HG02938 (cell line): ENCODE results near the gene CHN2.
A peak's percentile ranks its signal among the peaks of the same experiment; 100 is the strongest.

ENCODE experiments used
- ATAC-seq: cut with Tn5 transposase; IDR thresholded peaks from one replicate; pipeline ENCODE4 v1.9.1; 2021; ENCODE audit warnings: mild to moderate bottlenecking, moderate library complexity; ENCODE audit not compliant: unreplicated experiment

CHN2 gene

DNA sequence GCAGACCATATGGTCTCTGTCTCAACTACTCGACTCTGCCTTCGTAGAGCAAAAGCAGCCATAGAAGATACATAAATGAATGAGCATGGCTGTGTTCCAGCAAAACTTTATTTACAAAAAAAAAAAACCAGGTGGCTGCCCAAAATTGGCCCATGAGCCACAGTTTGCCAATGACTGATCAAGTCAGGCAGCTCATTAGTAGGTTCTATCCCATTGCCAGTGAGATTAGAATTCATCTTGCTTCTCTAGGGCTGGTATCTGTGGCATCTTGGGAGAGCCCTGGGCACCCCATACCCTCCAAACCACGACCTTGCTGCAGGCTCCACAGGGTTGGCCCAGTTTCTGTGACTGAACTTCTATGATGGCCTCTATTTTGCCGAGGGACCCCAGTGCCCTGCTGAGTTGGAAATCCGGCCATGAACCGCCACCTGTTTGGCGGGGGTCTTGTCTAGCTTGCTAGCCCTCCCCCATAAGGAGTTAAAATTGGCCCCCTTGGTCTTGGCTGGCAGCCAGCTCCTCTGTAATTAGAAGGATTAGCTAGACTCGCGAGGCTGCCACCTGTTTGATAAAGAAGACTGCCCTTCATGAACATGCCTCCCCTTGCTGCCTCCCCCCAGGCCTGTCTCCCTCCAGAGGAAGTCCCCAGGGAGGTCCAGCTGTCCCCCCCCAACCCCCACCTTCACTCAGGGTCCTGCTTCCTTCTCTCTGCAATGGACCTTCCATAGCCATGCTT, 83.9 kb downstream of the CHN2 start:
- no peak for ATAC-seq

- ATAC-seq: no peak
These were observed 87.4 kb downstream of the CHN2 start for GRCh38 chr7:29281782-29282541.

DNA sequence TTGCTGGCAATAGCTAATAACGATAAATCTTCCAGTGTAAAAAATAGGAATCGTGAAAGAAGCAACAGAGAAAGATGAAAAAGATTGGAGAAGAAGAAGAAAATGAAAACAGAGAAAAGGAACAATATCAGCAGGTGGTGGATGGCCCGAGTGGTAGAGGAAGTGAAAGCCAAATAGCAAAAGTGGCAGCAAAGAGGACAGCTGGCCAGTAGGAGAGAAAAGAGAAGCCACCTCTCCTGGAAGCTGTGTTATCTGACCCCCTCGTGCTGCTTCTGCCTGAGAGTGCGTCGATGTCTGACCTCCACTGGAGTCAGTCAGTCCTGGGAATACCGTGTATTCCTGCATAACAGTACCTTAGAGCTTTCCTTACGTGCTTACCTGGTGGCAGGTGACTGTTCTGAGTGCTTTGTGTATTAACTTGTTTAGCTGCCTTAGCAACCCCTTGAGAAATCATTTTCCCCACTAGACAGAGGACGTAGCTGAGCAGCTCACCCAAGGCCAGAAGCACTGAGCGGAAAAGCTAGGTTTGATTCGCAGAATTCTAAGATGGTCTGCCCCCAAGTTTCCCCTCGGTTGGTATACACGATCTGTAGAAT, 88.3 kb downstream of the CHN2 start:
- ATAC-seq: no peak

DNA sequence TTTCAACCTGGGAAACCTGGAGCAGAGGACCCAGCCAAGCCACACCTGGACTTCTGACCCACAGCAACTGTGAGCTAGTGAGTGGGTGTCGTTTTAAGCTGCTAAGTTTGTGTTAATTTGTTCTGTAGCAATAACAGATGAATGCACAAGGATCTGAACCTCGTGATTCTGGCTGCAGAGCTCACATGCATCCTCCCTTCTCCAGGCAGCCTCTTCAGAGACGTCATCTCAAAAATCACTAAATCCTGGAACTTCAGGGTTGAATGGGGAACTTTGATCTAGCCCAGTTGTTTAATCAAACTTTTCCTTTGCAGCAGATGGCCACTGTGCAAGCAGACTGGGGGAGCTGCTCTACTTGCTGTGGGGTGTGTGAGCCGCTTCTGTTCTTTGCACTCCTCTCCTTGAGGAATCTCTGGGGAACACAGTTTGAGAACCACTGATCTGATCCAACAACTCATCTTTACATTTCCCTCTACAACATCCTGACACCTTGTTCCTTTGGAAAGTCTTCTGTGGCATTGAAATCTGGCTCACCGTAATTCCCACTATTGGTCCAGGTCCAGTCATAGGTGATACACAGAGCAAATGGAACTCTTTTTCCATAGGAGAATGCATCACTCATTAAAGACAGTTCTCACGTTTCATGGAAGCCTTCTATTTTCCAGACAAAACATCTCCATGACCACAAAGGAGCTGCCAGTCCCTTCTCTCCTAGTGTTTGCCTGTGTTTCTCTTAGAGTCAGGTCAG, 90.3 kb downstream of the CHN2 start:
- ATAC-seq: no peak

GRCh38 chr7:29285444-29285793, 90.8 kb downstream of the CHN2 start:
- ATAC-seq: peak; percentile 48

DNA sequence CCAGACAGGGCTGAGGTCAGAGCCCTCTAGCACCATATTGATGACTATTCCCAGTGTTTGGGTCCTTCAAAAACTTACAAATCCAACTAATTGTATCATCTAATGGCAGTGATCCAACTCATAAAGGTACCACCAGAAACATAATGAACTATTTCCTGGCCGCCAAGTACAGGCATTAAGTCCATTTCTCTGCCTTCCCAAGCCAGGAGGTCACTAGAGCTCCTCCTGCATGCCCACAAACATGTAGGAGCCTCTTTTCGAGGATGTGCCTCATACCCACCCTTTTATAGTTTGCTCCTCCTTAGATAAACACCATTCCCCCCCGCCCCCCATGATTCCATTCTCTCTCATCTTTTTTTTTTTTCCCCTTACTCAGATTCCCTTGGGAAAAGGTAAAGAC, 91.3 kb downstream of the CHN2 start:
- ATAC-seq: no peak

DNA sequence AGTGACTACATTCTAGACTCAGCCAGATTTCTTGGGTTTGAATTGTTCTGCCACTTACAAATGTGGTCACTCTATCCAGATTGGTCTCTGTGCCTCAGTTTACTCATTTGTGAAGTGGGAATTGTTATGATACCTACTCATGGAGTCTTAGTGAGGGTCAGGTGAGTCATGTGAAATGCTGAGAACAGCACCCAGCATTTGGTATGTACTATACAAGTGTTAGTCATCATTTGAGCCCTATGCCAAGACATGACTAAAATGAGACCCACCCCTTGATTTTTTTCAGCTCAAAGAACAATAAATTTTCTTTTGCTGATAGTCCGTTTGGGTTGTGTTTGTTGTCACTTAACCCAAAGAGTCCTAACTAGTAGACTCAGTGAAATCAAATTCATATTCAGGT, 92.8 kb downstream of the CHN2 start:
- no peak for ATAC-seq

DNA sequence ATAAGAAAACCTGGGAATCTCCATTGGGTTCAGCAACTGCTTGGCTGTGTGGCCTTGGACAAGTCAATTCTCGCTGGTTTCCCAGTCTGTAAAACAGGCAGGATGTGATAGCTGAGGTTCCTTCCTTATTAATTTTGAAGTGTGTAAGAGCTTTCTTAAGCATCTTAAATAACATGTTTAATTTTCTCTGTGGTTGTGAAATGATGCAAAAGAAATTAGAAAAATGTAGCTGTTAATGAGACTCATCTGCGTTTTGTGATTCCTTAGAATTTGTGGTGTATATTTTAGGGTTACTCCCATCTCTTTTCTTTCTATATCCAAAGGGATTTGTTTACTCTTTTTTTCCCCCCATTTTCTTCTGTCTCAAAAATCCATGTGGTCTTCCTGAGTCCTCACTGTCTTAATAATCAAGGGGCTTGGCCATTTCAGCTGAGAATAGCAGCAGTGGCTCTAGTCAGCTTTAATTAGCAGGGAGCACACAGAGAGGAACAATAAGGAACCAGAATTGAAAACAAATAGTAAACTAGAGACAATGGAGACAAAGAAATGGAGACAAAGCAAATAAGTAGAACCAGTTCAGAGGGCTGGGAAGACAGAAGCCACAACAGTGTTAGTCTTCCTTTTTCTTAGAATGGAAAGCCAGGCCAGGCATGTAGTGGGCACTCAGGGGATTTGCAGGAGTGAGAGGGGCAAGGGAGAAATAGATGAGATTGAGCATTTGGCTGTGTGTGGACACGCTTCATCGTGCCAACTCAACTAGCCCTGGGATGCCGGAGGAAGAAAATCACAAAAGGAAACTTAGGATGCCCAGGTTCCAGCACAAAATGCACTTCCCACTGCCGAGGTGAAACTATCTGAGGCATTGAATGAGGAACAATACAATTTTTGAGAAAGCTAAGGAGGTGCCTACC, 93.9 kb downstream of the CHN2 start:
- no peak for ATAC-seq

GRCh38 chr7:29289156-29290021, 94.8 kb downstream of the CHN2 start:
- ATAC-seq: peak; percentile 83

GRCh38 chr7:29290829-29291228, 96.3 kb downstream of the CHN2 start:
- no peak for ATAC-seq

- ATAC-seq: no peak
These were observed 97.4 kb downstream of the CHN2 start for GRCh38 chr7:29291723-29292618.

GRCh38 chr7:29292886-29293658, 98.5 kb downstream of the CHN2 start:
- no peak for ATAC-seq

- no peak for ATAC-seq
These were observed 101.8 kb downstream of the CHN2 start for GRCh38 chr7:29296421-29296820.

GRCh38 chr7:29297194-29297890, 102.8 kb downstream of the CHN2 start:
- no peak for ATAC-seq

DNA sequence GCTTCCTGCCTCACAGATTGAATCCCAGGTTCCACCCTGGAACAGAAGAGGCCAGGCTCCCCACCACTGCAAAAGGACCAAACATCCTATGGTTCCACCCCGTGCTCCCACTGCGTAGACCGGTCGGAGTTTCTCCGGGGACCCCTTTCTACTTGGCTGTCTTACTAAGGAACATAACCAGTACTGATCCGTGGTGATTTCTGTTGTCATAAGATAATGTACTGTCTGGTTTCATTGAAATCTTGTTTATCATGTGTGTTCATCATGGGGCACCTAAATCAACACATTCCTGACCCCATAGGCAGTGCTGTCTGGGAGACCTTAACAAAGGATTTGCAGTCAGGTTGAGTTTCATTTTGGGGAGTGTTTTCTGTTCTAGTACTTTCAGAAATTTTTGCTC, 104.5 kb downstream of the CHN2 start:
- ATAC-seq: no peak

- ATAC-seq: no peak
These were observed 105.5 kb downstream of the CHN2 start for GRCh38 chr7:29300026-29300480.

GRCh38 chr7:29300649-29301048, 106.1 kb downstream of the CHN2 start:
- ATAC-seq: no peak
